Hematopoietic multipotent progenitor cell treated with erythropoietin and hydrocortisone succinate and interleukin-3 and kit ligand, for 4 days (in vitro differentiated cells): ENCODE measurements around the gene ANKRD29.
A peak's percentile ranks its signal among the peaks of the same experiment; 100 is the strongest.

ENCODE experiments used
- DNase-seq: peaks from one replicate; pipeline ENCODE4 v3.0.0-alpha.2; 2015

Gene ANKRD29

DNA sequence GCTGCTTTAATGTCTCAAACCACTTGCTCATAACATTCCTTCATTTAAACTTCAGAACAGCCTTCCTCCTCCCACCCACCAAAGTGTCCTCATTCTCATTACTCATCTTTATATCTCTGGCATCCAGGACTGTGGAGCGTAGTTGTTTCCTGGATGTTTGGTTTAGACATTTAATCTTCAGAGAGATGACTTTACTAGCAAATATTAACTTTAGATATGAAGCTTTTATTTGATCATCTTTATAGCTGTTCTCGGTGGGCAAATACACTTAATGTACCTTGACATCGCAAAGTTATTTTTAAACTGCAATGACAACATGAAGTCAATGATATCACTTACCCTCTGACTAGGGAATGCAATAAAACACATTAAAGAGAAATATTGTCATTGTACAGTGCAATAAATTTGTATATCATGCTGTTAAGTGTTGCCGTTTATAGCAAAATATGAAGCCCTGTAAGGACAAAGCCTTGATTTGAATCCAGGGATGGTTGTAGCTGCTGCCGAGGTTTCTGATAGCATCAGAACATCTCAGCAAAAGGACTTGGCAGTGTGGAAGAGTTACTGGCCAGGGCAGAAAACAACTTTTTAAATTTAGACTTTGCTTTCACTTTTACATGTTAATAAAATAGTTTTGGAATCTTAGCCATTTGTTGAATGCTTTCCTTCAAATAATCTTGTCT, 21.9 kb upstream of the ANKRD29 start:
- DNase-seq: no peak

DNA sequence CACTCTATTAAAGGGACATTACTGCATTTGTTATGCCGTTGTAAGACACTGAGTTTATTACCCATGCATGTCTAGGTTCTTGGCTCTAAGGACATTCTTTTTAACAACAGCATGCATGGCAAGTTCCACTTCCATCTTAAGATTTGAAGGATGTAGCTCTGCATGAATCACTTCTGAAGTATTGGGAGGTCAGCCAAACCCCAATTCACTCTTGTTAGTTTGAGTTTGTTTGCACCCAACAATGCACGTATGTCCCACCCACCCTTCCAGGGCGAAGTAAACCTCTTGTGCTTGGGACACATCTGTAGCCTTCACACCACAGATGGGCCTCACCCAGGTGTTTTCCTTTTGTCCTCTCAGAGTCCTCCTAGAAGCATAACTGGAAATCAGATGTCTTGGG, 21.0 kb upstream of the ANKRD29 start:
- DNase-seq: no peak

DNA sequence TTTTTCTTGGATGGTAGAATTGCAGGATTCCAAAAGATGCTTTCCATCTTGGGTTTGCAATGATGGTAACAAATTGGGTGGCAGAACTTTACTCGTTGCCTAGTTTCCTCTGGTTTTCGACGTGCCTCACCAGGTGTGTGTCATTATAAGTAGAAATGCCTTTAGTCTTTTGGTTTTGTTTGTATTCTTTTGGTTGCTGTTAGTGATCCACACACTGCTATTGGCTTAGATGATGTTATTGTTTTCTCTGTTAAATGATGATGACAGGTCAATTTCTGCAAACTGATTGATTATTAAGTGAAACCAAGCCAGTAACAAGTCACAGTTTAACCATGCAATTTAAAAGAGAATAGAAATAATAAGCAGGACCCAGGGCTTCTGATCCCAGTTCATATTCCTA, 20.4 kb upstream of the ANKRD29 start:
- no peak for DNase-seq

GRCh38 chr18:23682472-23682871, 19.8 kb upstream of the ANKRD29 start:
- DNase-seq: no peak

DNA sequence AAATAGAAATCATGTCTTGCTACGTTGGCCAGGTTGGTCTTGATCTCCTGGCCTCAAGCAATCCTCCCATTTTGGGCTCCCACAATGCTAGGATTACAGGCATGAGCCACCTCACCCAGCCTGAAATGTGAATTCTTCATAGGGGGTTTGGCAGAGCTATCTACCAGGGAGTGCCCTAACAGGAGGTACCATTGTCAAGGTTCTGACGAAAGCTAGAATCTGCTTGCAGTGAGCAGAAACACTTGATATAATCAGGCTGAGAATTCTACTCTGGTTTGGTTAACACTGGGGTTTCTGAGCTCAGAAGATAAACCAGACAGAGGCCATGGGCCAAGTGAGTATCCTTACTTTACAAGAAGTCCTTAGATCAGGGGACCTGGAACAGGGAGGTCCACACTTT, 19.3 kb upstream of the ANKRD29 start:
- DNase-seq: no peak

DNA sequence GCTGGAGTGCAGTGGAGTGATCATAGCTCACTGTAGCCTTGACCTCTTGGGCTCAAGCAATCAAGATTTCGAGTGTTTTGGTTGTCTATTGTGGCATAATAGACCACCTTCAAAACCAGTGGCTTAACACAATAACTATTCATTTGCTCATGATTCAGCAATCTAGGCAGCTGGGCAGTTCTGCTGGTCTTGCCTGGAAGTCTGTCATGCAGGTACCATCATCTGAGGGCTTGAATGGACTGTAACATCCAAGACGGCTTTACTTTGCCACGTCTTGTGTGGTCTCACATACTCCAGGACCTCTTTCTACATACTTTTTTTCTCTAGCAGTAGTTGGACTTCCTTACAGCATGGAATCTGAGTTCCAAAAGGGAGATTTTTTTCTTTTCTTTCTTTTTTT, 13.2 kb upstream of the ANKRD29 start:
- DNase-seq: no peak

GRCh38 chr18:23675236-23675635, 12.5 kb upstream of the ANKRD29 start:
- no peak for DNase-seq

GRCh38 chr18:23673725-23674124, 11.0 kb upstream of the ANKRD29 start:
- no peak for DNase-seq

DNA sequence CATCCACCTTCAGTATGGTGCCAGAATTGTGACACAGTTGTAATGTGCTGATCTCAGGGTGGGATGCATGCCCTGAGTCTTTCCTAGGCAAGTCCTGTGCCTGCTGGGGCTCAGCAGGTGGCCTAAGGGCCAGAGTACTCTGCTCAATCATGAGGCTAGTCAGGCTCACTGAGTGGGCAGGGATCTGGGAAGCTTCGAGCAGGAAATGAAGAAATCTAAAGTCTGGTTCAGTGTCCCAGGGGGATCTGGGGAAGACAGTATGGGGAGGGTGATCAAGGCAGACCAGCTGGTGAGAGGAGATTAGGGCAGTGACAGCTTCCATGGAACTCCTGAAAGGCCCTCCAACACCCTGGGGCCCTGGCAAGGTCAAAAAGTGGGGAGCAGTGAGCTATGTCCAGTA, 8.9 kb upstream of the ANKRD29 start:
- no peak for DNase-seq

GRCh38 chr18:23669804-23670405, 7.2 kb upstream of the ANKRD29 start:
- no peak for DNase-seq

DNA sequence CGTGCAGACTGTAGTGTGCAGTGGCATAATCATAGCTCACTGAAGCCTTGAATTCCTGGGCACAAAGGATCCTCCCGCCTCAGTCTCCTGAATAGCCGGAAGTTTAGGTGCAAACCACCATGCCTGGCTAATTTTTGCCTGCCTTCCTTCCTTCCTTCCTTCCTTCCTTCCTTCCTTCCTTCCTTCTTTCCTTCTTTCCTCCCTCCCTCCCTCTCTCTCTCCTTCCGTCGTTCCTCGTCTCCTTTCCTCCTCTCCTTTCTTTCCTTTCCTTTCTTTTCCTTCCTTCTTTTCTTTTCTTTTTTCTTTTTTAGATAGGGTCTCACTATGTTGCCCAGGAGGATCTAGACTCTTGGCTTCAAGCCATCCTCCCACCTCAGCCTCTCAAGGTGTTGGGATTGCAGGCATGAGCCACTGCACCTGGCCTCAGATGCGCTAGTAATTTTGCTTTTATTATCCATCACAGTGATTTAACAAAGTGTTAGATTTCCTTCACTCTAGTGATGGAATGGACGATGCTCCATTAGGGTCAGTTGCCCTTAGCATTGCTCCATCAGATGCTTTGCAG, 6.6 kb upstream of the ANKRD29 start:
- no peak for DNase-seq

DNA sequence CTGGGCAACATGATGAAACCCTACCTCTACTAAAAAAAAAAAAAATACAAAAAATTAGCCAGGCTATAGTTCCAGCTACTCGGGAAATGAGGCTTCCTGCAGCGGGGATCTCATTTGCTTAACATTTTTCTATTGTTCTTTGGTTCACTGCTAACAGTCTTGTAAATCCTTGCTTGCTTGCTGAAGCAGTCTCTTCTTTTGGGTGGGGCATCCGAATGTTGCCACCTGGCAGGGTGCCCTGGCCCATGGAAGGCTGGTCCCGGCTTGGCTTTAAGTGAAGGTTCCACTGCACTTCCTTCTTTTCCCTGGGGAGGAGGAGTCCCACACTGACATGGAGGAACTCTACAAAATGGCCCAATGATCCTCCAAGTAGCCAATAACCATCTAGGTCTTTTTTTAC, 6.0 kb upstream of the ANKRD29 start:
- DNase-seq: no peak

- DNase-seq: no peak
Observed at GRCh38 chr18:23667114-23667513, 4.4 kb upstream of the ANKRD29 start.

- DNase-seq: peak; percentile 16
Observed at GRCh38 chr18:23664674-23665073, 2.0 kb upstream of the ANKRD29 start.

DNA sequence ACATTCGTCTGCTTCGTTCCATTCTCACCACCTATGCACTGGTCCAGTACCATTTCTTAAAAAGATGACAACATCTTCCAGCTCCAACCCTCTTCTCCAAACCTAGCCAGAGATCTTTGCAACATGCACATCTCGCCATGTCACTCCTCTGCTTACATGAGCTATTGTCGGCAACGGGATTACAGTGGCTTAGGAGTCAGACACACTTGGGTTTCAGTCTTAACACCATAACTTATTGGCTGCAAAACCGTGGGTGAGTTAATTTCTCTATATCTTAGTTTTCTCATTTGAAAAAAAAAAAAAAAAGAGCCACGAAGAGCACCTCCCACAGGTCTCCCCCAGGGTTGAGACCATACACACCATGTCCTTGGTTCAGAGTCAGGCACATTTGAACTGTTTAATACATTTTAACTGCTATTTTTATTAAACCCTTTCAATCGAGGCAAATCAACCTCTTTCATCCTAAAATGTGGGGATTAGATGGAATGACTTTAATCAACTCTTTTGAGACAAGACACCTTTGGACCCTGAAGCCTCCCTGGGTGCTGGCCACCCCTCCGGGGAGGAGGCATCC, 889 bp downstream of the ANKRD29 start:
- peak; percentile 23 for DNase-seq

- DNase-seq: no peak
Observed at GRCh38 chr18:23658285-23658684, 4.4 kb downstream of the ANKRD29 start.

DNA sequence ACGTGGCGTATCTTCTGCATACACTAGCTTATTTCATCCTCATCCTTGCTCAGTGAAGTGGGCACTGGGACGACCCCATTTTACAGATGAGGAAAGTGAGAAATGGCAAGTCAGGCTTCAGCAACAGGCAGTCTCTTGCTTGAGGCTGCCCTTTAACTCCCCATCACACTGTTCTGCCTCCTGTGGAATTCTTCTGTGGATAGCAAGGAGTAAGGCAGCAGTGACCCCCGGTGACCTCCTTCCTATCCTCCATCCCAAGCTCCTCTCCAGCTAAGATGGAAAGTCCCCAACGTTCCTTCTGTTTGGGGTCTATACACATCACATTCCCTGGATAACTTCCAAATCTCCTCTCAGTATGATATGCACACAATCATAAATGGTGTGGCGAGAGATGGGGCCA, 10.5 kb downstream of the ANKRD29 start:
- no peak for DNase-seq

DNA sequence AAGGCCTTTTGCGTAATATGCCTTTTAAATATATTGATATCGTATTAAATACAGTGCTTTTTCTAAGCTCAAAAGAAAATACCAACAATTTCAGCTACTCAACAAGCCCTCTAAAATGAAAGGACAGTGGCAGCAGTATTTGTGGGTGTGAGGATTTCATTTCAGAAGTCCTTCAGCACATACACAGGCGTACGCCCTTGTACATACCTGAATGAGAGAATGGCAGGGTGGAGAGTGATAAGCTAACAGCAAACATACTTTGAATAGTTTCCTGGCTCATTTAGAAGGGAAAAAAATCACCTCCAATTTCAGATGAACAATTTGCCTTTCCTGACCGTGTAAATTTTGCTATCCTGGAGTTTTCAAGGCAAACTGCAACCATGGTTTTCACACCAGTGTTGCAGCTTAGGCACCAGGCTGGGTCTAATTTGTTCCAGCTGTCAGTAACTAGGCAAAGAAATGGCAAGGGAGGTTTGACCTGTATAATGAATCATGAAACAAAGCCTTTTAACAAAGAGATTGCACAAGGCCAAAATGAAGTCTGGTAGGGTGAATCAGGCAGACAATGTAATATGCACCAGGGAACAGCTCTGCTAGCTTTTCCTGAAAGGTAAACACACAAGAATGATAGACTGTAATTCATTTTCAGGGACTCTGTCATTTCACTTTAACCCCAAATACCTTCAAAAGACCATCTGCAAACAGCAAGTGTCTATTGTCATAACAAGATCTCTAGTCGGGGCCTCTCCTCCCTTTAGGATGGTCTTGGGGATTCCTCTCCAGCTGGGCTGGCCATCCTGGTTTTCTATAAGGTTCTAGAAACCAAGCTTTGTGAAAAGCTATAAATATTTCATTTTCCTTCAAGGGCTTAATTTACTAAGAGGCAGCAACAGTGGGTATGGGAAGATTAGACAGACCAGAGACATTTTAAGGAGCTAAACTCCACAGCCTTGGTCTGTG, 11.5 kb downstream of the ANKRD29 start:
- DNase-seq: no peak

DNA sequence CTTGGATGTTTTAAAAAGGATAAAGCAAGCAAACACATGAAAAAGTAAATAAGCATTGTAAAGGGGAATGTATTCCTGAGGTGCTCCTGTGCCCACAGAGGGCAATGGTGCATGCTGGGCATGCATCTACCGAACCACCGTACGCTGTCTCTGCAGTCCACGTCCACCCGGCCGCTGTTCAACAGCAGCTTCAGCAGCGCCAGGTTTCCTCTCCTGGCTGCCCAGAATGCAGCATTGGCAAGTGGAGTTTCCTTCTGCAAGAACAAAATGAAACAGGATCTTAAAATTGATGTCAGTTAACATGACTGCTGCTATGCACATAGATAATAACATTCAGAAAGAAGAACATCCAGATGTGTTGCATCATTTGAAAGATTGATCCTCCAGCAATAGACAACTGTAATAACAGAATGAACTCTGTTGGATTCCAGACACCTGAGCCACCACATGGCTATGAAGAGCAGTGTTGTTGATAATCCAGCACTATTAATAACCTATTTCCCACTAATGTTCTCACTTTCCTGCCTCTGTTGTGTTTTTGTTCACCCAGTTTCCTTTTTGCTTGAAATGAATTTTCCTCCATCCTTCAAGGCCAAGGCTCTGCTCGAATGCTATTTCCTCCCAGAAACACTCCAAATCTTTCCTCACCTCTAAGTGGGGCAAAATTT, 13.6 kb downstream of the ANKRD29 start:
- DNase-seq: no peak

- no peak for DNase-seq
Observed at GRCh38 chr18:23648456-23648855, 14.3 kb downstream of the ANKRD29 start.

GRCh38 chr18:23646282-23646681, 16.4 kb downstream of the ANKRD29 start:
- DNase-seq: no peak

GRCh38 chr18:23645568-23646175, 17.0 kb downstream of the ANKRD29 start:
- DNase-seq: no peak
